ENCODE data around the gene PRRC2A.

Gene PRRC2A

GRCh38 chr6:31654574-31655348 lies 34.2 kb downstream of the PRRC2A start:
- no peak for DNase-seq

- DNase-seq: no peak
Measured at GRCh38 chr6:31655349-31656237, 35.1 kb downstream of the PRRC2A start, which contains the start of gene APOM. APOM (plus strand) TSS chr6:31655894; CDS start chr6:31655967, 73 bp downstream.

- peak; percentile 43 for DNase-seq
Measured at GRCh38 chr6:31657406-31658157, 37.1 kb downstream of the PRRC2A start.

GRCh38 chr6:31658158-31658688 lies 37.7 kb downstream of the PRRC2A start:
- no peak for DNase-seq

- DNase-seq: no peak
Measured at GRCh38 chr6:31658983-31659648, 38.6 kb downstream of the PRRC2A start.

GRCh38 chr6:31659649-31660380 lies 39.3 kb downstream of the PRRC2A start:
- peak; percentile 39 for DNase-seq

- peak; percentile 78 for DNase-seq
Measured at GRCh38 chr6:31660381-31661261, 40.1 kb downstream of the PRRC2A start, which contains the start of gene C6orf47. C6orf47 (minus strand) TSS chr6:31660778; CDS start chr6:31659947, 831 bp downstream.

GRCh38 chr6:31661262-31662123 lies 41.0 kb downstream of the PRRC2A start:
- DNase-seq: no peak

- no peak for DNase-seq
Measured at GRCh38 chr6:31662124-31662723, 41.7 kb downstream of the PRRC2A start.

- no peak for DNase-seq
Measured at GRCh38 chr6:31663126-31663960, 42.8 kb downstream of the PRRC2A start.

GRCh38 chr6:31663961-31664789 lies 43.7 kb downstream of the PRRC2A start:
- no peak for DNase-seq

GRCh38 chr6:31664790-31665500 lies 44.4 kb downstream of the PRRC2A start, which contains the start of gene GPANK1:
GPANK1 (minus strand) TSS chr6:31664997; CDS start chr6:31664478, 519 bp downstream.
- peak; percentile 95 for DNase-seq

GRCh38 chr6:31665501-31666336 lies 45.2 kb downstream of the PRRC2A start, which contains the start of gene CSNK2B:
CSNK2B (plus strand) TSS chr6:31666080; CDS start chr6:31666832, 752 bp downstream.
- peak; percentile 98 for DNase-seq

- no peak for DNase-seq
Measured at GRCh38 chr6:31666337-31666965, 45.9 kb downstream of the PRRC2A start.
